H9 (cell line): ENCODE results near the gene C1QL1. TPM values are rescaled to one million over a fixed set of nuclear protein-coding genes. Genes with fewer than 3 reads are reported as not detected.

Source experiments
- DNase-seq: peaks from one replicate; pipeline ENCODE4 v3.0.0-alpha.2; 2017
- H2AFZ ChIP-seq: one replicate; pipeline ENCODE4 v1.6.1; 2013; ENCODE audit warnings: mild to moderate bottlenecking, low read length, control low read depth, moderate library complexity
- H2AK5ac ChIP-seq: 2 replicates; pipeline ENCODE4 v1.6.1; 2013; ENCODE audit warnings: low read length, control low read depth, mixed read lengths; ENCODE audit not compliant: insufficient read length
- H2BK120ac ChIP-seq: one replicate; pipeline ENCODE4 v1.6.1; 2013; ENCODE audit warnings: low read depth, mild to moderate bottlenecking, low read length, control low read depth, inconsistent platforms; ENCODE audit not compliant: poor library complexity, severe bottlenecking
- H2BK12ac ChIP-seq: 2 replicates; pipeline ENCODE4 v1.6.1; 2013; ENCODE audit warnings: low read length, control low read depth, mixed read lengths, low read depth; ENCODE audit not compliant: insufficient read length
- H2BK15ac ChIP-seq: 2 replicates; pipeline ENCODE4 v1.6.1; 2013; ENCODE audit warnings: low read depth, low read length, control low read depth
- H2BK20ac ChIP-seq: one replicate; pipeline ENCODE4 v1.6.1; 2013; ENCODE audit warnings: low read depth, mild to moderate bottlenecking, low read length, control low read depth, inconsistent platforms; ENCODE audit not compliant: poor library complexity, severe bottlenecking
- H2BK5ac ChIP-seq: 2 replicates; pipeline ENCODE4 v1.6.1; 2013; ENCODE audit warnings: low read length, control low read depth, mixed read lengths; ENCODE audit not compliant: insufficient read length
- H3K14ac ChIP-seq: 2 replicates; pipeline ENCODE4 v1.6.1; 2013; ENCODE audit warnings: low read length, control low read depth; ENCODE audit not compliant: insufficient read depth
- H3K18ac ChIP-seq: 2 replicates; pipeline ENCODE4 v1.6.1; 2013; ENCODE audit warnings: low read depth, mild to moderate bottlenecking, mixed read lengths, low read length, control low read depth; ENCODE audit not compliant: insufficient read length
- H3K23ac ChIP-seq: 2 replicates; pipeline ENCODE4 v1.6.1; 2013; ENCODE audit warnings: low read length, control low read depth, mixed read lengths, low read depth; ENCODE audit not compliant: insufficient read length
- H3K23me2 ChIP-seq: 2 replicates; pipeline ENCODE4 v1.6.1; 2013; ENCODE audit warnings: low read depth, mild to moderate bottlenecking, mixed read lengths, low read length, control low read depth; ENCODE audit not compliant: insufficient read length, poor library complexity, severe bottlenecking
- H3K27ac ChIP-seq: 2 replicates; pipeline ENCODE4 v1.5.1; 2013; ENCODE audit warnings: low read length, control low read depth, mixed read lengths, low read depth; ENCODE audit not compliant: insufficient read length
- H3K27me3 ChIP-seq: 2 replicates; pipeline ENCODE4 v1.6.1; 2013; ENCODE audit warnings: low read length, control low read depth, inconsistent platforms; ENCODE audit not compliant: insufficient read depth
- H3K4ac ChIP-seq: 2 replicates; pipeline ENCODE4 v1.6.1; 2013; ENCODE audit warnings: low read depth, mild to moderate bottlenecking, control low read depth, inconsistent platforms, low read length, moderate library complexity
- H3K4me1 ChIP-seq: 2 replicates; pipeline ENCODE4 v1.6.1; 2013; ENCODE audit warnings: low read length, control low read depth, inconsistent platforms; ENCODE audit not compliant: insufficient read depth
- H3K4me2 ChIP-seq: 2 replicates; pipeline ENCODE4 v1.6.1; 2013; ENCODE audit warnings: low read length, control low read depth, mixed read lengths; ENCODE audit not compliant: insufficient read length, insufficient read depth
- H3K56ac ChIP-seq: 2 replicates; pipeline ENCODE4 v1.6.1; 2013; ENCODE audit warnings: low read depth, mild to moderate bottlenecking, mixed read lengths, low read length, control low read depth; ENCODE audit not compliant: insufficient read length
- H3K79me1 ChIP-seq: 2 replicates; pipeline ENCODE4 v1.6.1; 2013; ENCODE audit warnings: low read depth, mild to moderate bottlenecking, moderate library complexity, low read length, control low read depth, inconsistent platforms; ENCODE audit not compliant: insufficient read depth, poor library complexity, severe bottlenecking
- H3K79me2 ChIP-seq: 2 replicates; pipeline ENCODE4 v1.6.1; 2013; ENCODE audit warnings: low read length, control low read depth, inconsistent platforms; ENCODE audit not compliant: insufficient read depth
- H3K9ac ChIP-seq: 2 replicates; pipeline ENCODE4 v1.6.1; 2013; ENCODE audit warnings: low read length, control low read depth, mixed read lengths; ENCODE audit not compliant: insufficient read length; ENCODE audit errors: extremely low read depth
- H3K9me3 ChIP-seq: one replicate; pipeline ENCODE4 v1.6.1; 2013; ENCODE audit warnings: low read depth, low read length, inconsistent platforms; ENCODE audit not compliant: control insufficient read depth
- H3T11ph ChIP-seq: one replicate; pipeline ENCODE4 v1.6.1; 2013; ENCODE audit warnings: mild to moderate bottlenecking, low read length, control low read depth, inconsistent platforms
- H4K20me1 ChIP-seq: one replicate; pipeline ENCODE4 v1.6.1; 2013; ENCODE audit not compliant: control insufficient read depth, insufficient read length, insufficient read depth
- H4K5ac ChIP-seq: 2 replicates; pipeline ENCODE4 v1.6.1; 2013; ENCODE audit warnings: low read depth, mild to moderate bottlenecking, mixed read lengths, low read length, control low read depth; ENCODE audit not compliant: insufficient read length
- H4K8ac ChIP-seq: replicated peaks from 2 replicates; pipeline ENCODE4 v1.6.1; 2013; ENCODE audit warnings: low read length, control low read depth, mixed read lengths, low read depth; ENCODE audit not compliant: insufficient read length
- H4K91ac ChIP-seq: 2 replicates; pipeline ENCODE4 v1.6.1; 2013; ENCODE audit warnings: low read depth, mild to moderate bottlenecking, moderate library complexity, mixed read lengths, low read length, control low read depth; ENCODE audit not compliant: insufficient read length
- H3K27ac Mint-ChIP-seq, 3 experiments: 2 replicates in 2 of 3; 3 replicates in 1 of 3; pipeline ENCODE4 v1.8.0; 2020 to 2021; ENCODE audit warnings: mixed read lengths in 3 of 3, mild to moderate bottlenecking in 1 of 3, moderate library complexity in 1 of 3
- H3K27me3 Mint-ChIP-seq: 2 replicates; pipeline ENCODE4 v1.8.0; 2021; ENCODE audit warnings: low read depth, mild to moderate bottlenecking, moderate library complexity, mixed read lengths
- H3K36me3 Mint-ChIP-seq, 3 experiments: 2 replicates in 2 of 3; 3 replicates in 1 of 3; pipeline ENCODE4 v1.8.0; 2020 to 2021; ENCODE audit warnings: low read depth in 3 of 3, mixed read lengths in 3 of 3; ENCODE audit not compliant: insufficient read depth in 1 of 3
- H3K4me1 Mint-ChIP-seq, 2 experiments: 2 replicates each; pipeline ENCODE4 v1.8.0; 2020; ENCODE audit warnings: mixed read lengths in 2 of 2
- H3K4me3 Mint-ChIP-seq, 2 experiments: 2 replicates in 1 of 2; 3 replicates in 1 of 2; pipeline ENCODE4 v1.8.0; 2020 to 2021; ENCODE audit warnings: mild to moderate bottlenecking in 2 of 2, mixed read lengths in 2 of 2, moderate library complexity in 1 of 2
- H3K9me3 Mint-ChIP-seq, 2 experiments: 2 replicates in 1 of 2; 3 replicates in 1 of 2; pipeline ENCODE4 v1.8.0; 2020; ENCODE audit warnings: mild to moderate bottlenecking in 2 of 2, mixed read lengths in 2 of 2, moderate library complexity in 1 of 2
- WGBS: extraction: QIAGEN DNeasy Blood & Tissue Kit; methylation state at CpG from one replicate; pipeline ENCODE4 v1.1.7; 2013; ENCODE audit warnings: missing lambda C conversion rate, low lambda C conversion rate, mixed read lengths; ENCODE audit not compliant: insufficient read length; ENCODE audit errors: extremely low coverage; 5-methylcytosine and 5-hydroxymethylcytosine counted together
- total RNA-seq: library from RNA; stranded (reverse); gene quantifications from 2 replicates; pipeline ENCODE4 v1.2.1, GENCODE V29; 2021
- TF ChIP-seq, protein P1 (sequence below): fragments of 200-600 bp; sonication (generic); conservative IDR thresholded peaks from 3 replicates; pipeline ENCODE4 v1.8.0; 2021; ENCODE audit warnings: antibody characterized with exemption, mild to moderate bottlenecking

Gene C1QL1
- total RNA-seq, 1 experiment from 2014 or later, result 6.0 TPM

DNA sequence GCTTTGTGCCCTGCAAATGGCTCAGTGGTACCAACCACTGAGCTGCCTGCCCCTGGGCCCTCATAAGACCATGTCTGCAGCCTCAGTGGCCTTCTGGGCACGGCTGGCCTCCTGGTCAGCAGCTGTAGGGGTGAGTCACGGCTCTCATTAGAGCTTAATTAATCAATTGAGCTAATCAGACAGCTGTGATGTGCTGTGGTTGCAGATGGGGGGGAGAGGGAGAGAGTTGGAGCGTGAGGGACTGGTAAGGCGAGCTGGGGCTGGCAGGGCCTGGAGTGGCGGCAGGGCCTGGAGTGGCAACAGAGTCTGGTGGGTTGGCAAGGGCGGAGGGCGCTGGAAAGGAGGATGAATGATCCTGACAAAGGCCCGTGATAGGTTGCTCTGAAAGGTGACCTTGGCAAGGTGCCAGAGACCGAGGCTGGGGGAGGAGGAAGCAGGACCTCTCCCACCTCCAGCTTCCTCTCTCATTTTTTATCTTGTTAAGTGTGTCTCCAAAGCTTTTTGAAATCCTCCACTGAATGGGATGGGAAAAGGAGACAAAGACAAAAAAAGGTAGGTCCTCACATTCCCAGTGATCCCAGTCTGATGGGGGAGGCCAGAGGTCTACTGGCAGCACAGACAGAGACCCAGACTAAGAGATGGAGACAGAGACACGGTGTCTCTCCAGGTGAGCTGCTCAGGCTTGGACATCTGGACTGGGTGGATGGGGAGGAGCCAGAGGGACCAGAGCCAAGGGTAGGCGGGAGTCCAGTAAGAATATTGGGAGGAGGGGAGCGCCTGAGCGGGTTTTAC lies 41.8 kb upstream of the C1QL1 start:
- Histone ChIP-seq H3T11ph (no peak overlapping the region), H3K56ac (no peak overlapping the region), H3K4ac (no peak overlapping the region), H3K79me2 (no peaks in the 10 kb centered on the region), H4K8ac (no peak overlapping the region), H3K9ac (no peak overlapping the region), H2BK20ac (no peak overlapping the region), H2BK120ac (no peak overlapping the region), H3K27ac (no peak overlapping the region), H2AK5ac (no peak overlapping the region), H3K9me3 (no peaks in the 10 kb centered on the region), H2AFZ (no peak overlapping the region), H4K20me1 (no peaks in the 10 kb centered on the region), H3K23me2 (no peaks in the 10 kb centered on the region), H4K5ac (no peak overlapping the region), H3K4me1 (no peaks in the 10 kb centered on the region; the same call in 1 of the 2 replicates), H3K14ac (no peak overlapping the region), H2BK15ac (no peak overlapping the region), H3K79me1 (no peaks in the 10 kb centered on the region), H4K91ac (no peak overlapping the region), H2BK12ac (no peak overlapping the region), H3K4me2 (no peak overlapping the region), H3K27me3 (no peaks in the 10 kb centered on the region), H2BK5ac (no peak overlapping the region), H3K23ac (no peak overlapping the region), H3K18ac (no peak overlapping the region)
- Mint-ChIP-seq H3K27me3 (peaks cover 18% of the 10 kb centered on the region), H3K36me3 (no peaks in the 10 kb centered on the region), H3K4me1 (peaks cover 22 to 41% of the 10 kb centered on the region in 2 experiments), H3K27ac (no peak overlapping the region), H3K9me3 (no peaks in the 10 kb centered on the region), H3K4me3 (no peak overlapping the region)
- DNase-seq, result no peak
- TF ChIP-seq, protein P1, sequence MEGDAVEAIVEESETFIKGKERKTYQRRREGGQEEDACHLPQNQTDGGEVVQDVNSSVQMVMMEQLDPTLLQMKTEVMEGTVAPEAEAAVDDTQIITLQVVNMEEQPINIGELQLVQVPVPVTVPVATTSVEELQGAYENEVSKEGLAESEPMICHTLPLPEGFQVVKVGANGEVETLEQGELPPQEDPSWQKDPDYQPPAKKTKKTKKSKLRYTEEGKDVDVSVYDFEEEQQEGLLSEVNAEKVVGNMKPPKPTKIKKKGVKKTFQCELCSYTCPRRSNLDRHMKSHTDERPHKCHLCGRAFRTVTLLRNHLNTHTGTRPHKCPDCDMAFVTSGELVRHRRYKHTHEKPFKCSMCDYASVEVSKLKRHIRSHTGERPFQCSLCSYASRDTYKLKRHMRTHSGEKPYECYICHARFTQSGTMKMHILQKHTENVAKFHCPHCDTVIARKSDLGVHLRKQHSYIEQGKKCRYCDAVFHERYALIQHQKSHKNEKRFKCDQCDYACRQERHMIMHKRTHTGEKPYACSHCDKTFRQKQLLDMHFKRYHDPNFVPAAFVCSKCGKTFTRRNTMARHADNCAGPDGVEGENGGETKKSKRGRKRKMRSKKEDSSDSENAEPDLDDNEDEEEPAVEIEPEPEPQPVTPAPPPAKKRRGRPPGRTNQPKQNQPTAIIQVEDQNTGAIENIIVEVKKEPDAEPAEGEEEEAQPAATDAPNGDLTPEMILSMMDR, result no peak
- WGBS, result no CpG with 5 or more reads among the region's 13 CpGs
